Right lobe of liver (tissue), 6 donors: ENCODE data around the gene IGSF21. TPM values are rescaled to one million over a fixed set of nuclear protein-coding genes. Genes with fewer than 3 reads are reported as not detected.

Experiments used
- ATAC-seq, 4 donors: fragments of 200-7000 bp; cut with Tn5 transposase; one replicate each; pipeline ENCODE4 v1.9.1; 2020; ENCODE audit warnings: mild to moderate bottlenecking in 4 of 4, moderate library complexity in 4 of 4
- DNase-seq, 3 donors: peaks; one replicate each; pipeline ENCODE4 v3.0.0-alpha.2; 2020
- H3K27ac ChIP-seq, 3 donors: fragments of 200-600 bp; one replicate each; pipeline ENCODE4 v1.8.0; 2022
- H3K27me3 ChIP-seq, 2 donors: fragments of 200-600 bp; one replicate each; pipeline ENCODE4 v1.8.0; 2022
- H3K36me3 ChIP-seq, 4 donors: fragments of 200-600 bp; sonication (generic) in 1 of 4; one replicate each; pipeline versions ENCODE4 v1.5.1 to v1.8.0; 2017 to 2022; ENCODE audit warnings: control low read depth in 1 of 4
- H3K4me1 ChIP-seq, 4 donors: fragments of 200-600 bp; sonication (generic) in 1 of 4; one replicate each; pipeline versions ENCODE4 v1.5.1 to v1.8.0; 2017 to 2022; ENCODE audit warnings: control low read depth in 1 of 4
- H3K4me3 ChIP-seq, 3 donors: fragments of 200-600 bp; one replicate each; pipeline ENCODE4 v1.8.0; 2022
- H3K9me3 ChIP-seq, 4 donors: fragments of 200-600 bp; sonication (generic) in 1 of 4; one replicate each; pipeline versions ENCODE4 v1.5.1 to v1.8.0; 2017 to 2022; ENCODE audit warnings: control low read depth in 1 of 4
- POLR2A ChIP-seq: fragments of 450-650 bp; IDR thresholded peaks from one replicate; pipeline ENCODE4 v1.6.1; 2017; ENCODE audit warnings: antibody characterized with exemption, mild to moderate bottlenecking
- WGBS: methylation state at CpG from one replicate; pipeline ENCODE4 v1.1.6; 2018; ENCODE audit warnings: low coverage, low lambda C conversion rate; ENCODE audit not compliant: insufficient coverage; ENCODE audit errors: missing lambda C conversion rate; 5-methylcytosine and 5-hydroxymethylcytosine counted together
- intact Hi-C, 2 donors: fragments of 100-400 bp; cut with DNase I; formaldehyde crosslinking; loops; one replicate each; pipeline versions ENCODE4 v1.11.2 to v1.14.1; 2022
- total RNA-seq, 6 experiments: library from RNA; depleted of rRNA in 2 of 6; stranded (reverse); fragments of >200 nt in 2 of 6; fragmentation: NEBNext Ultra II Directional in 3 of 6; extraction: Animal tissue kit (Norgen Biotek cat#: 25700) in 3 of 6; gene quantifications; one replicate each; pipeline versions ENCODE4 v1.1.0 to v1.2.4, GENCODE V29; 2016 to 2023
- TF ChIP-seq, protein P1 (sequence below), 4 donors: fragments of 200-600 bp in 3 of 4; fragments of 450-650 bp in 1 of 4; IDR thresholded peaks; one replicate each; pipeline versions ENCODE4 v1.5.1 to v1.8.0; 2016 to 2022; ENCODE audit warnings: antibody characterized with exemption in 4 of 4, mild to moderate bottlenecking in 2 of 4
- donor health status: DM: no; HTN: yes; CAD: no.
- donor health status: DM: no; HTN: no; CAD: no.
- donor health status: DM: no; HTN: no; CAD: no.
- donor health status: DM: no; HTN: yes; CAD: no.
- donor health status: DM: no; HTN: yes; CAD: no.

The IGSF21 gene
- total RNA-seq, 6 experiments from 2014 or later: 0.34 to 2.0 (median 0.71) TPM

DNA sequence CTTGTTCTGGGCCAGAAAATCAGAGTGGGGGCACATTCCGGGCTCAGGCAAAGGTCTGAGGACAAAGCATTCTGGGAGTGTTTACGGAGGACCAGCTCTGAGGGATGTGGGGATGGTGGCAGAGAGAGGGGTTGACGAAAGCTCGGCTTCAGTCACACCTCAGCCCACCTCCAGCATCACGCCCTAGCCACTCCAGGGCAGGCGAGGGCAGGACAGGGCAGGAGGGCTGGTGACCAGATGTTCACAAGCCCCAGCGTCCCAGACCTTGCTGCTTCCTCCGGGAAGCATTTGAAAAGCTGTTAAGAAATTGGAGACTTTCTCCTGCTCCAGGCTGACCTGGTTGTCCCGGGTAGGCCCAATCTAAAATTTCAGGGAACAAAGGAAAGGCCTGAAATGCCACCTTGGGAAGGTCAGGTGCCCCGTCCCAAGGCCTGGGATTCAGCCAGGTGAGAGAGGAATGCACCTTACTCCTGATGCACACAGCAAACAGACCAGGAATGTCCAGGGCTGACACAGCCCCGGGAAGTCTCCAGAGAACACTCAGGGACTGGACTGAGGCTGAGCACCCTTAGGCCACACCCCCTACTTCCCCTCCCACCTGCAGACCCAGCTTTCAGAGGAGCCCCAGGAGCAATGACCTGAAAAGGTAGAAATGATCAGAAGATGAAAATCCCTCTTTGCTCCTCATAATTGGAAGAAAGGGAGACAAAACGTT is 301.2 kb downstream of the IGSF21 start:
- WGBS: 59% methylated on average over 9 of the region's 12 CpGs
- Histone ChIP-seq H3K27ac (no peak overlapping the region), H3K4me1 (no peaks in the 10 kb centered on the region), H3K27me3 (no peaks in the 10 kb centered on the region), H3K4me3 (no peak overlapping the region), H3K9me3 (peaks cover 0 to 4% (median 0%) of the 10 kb centered on the region in 4 donors), H3K36me3 (no peaks in the 10 kb centered on the region)
- DNase-seq: no peak
- no peak for ATAC-seq
- TF ChIP-seq, protein P1, sequence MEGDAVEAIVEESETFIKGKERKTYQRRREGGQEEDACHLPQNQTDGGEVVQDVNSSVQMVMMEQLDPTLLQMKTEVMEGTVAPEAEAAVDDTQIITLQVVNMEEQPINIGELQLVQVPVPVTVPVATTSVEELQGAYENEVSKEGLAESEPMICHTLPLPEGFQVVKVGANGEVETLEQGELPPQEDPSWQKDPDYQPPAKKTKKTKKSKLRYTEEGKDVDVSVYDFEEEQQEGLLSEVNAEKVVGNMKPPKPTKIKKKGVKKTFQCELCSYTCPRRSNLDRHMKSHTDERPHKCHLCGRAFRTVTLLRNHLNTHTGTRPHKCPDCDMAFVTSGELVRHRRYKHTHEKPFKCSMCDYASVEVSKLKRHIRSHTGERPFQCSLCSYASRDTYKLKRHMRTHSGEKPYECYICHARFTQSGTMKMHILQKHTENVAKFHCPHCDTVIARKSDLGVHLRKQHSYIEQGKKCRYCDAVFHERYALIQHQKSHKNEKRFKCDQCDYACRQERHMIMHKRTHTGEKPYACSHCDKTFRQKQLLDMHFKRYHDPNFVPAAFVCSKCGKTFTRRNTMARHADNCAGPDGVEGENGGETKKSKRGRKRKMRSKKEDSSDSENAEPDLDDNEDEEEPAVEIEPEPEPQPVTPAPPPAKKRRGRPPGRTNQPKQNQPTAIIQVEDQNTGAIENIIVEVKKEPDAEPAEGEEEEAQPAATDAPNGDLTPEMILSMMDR (IDR thresholded peaks at IDR 0.05): no peak
- TF ChIP-seq POLR2A: no peak
- intact Hi-C loops: no loop called here

DNA sequence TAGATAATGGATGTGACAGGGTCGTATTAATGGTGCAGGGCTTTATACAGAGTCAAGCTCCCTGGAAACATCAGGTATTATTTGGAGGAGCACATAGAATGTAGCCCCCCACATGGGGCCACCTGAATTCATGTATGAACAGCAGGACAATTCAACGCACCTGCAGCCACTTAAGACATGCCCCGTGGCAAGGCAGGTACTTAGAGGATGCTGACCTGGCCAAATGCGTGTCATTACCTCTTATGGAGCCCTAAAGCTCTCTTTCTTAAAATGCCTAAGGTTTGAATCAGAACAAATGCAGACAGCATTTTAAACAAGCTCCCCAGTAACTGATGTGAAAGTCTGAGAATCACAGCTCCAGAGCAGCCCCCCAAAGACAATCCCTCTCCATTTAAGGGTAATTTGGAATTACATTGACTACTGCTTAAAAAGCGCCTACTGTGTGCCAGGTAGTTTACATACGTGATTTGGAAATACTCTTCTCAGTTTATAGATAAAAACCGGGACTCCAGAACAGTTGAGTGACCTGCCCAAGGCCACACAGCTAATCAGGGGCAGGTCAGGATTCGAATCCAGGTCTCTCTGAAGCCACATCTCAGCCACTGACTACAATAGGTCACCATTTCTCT is 302.1 kb downstream of the IGSF21 start:
- H3K9me3 ChIP-seq: peaks cover 0 to 4% (median 0%) of the 10 kb centered on the region in 4 donors
- no peaks in the 10 kb centered on the region for H3K36me3 ChIP-seq
- TF ChIP-seq, protein P1 (IDR thresholded peaks at IDR 0.05): no peak
- intact Hi-C loops: no loop called here
- WGBS: 59% methylated on average over 5 of the region's 8 CpGs
- no peaks in the 10 kb centered on the region for H3K4me1 ChIP-seq
- H3K4me3 ChIP-seq: no peak overlapping the region
- no peaks in the 10 kb centered on the region for H3K27me3 ChIP-seq
- H3K27ac ChIP-seq: no peak overlapping the region
- DNase-seq (no peak), ATAC-seq (no peak)

DNA sequence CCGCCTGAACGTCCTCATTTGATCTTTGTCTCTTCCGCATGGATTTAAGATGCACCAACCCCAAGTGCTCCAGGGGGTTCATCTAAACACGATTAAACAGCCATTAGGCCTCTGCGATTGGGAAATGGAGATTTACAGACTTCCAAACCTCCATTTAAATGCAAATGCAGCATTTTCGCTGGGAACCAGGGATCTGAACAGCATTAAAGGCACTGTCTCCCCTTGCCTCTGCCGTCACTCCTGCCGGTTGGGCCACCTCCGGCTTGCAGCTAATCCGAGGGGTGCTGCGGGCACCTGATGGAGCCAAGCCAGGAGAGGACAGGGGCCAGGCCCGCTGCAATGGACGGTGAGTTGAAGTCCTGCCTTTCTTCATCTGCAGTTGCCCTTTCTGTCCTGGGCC is 302.8 kb downstream of the IGSF21 start:
- TF ChIP-seq POLR2A: no peak
- TF ChIP-seq, protein P1 (IDR thresholded peaks at IDR 0.05): no peak
- Histone ChIP-seq H3K4me1 (no peaks in the 10 kb centered on the region), H3K36me3 (no peaks in the 10 kb centered on the region), H3K9me3 (peaks cover 0 to 4% (median 0%) of the 10 kb centered on the region in 4 donors), H3K27ac (no peak overlapping the region), H3K4me3 (no peak overlapping the region), H3K27me3 (no peaks in the 10 kb centered on the region)
- WGBS: 58% methylated on average over 7 of the region's 13 CpGs
- DNase-seq (no peak), ATAC-seq (no peak)
- intact Hi-C loops: no loop called here

DNA sequence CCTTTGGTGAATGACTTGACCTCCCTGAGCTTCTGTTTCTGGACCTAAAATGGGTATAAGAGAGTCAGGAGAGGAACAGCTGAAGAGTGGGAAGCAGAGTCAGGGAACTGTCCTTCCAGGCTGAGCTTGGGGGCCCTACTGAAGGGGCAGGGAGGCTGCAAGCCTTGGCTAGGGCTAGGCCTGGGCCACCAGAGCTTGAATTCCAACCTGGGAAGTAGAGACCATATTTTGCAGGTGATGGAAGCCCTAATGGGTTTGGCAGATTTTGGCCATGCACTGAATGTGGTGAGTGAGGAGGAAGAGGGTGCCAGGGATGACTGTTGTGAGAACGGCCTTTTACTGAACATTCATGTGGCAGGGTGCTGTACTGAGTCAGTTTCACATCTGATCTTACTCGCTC is 303.7 kb downstream of the IGSF21 start:
- Histone ChIP-seq H3K27ac (no peak overlapping the region), H3K4me3 (no peak overlapping the region), H3K27me3 (no peaks in the 10 kb centered on the region), H3K9me3 (peaks cover 0 to 4% (median 0%) of the 10 kb centered on the region in 4 donors), H3K4me1 (no peaks in the 10 kb centered on the region), H3K36me3 (no peaks in the 10 kb centered on the region)
- WGBS: 83% methylated on average over 1 of the region's 2 CpGs
- no peak for ATAC-seq
- TF ChIP-seq POLR2A: no peak
- TF ChIP-seq, protein P1 (IDR thresholded peaks at IDR 0.05): no peak
- DNase-seq: no peak
- intact Hi-C loops: no loop called here
